Hepatocyte (in vitro differentiated cells): ENCODE data around the gene FNDC3B. TPM values are rescaled to one million over a fixed set of nuclear protein-coding genes. Genes with fewer than 3 reads are reported as not detected.

ENCODE experiments used
- DNase-seq: peaks from one replicate; pipeline ENCODE4 v3.0.0-alpha.2; 2016; ENCODE audit warnings: low spot score
- H2AFZ ChIP-seq: fragments of 200-600 bp; sonication (generic); 2 replicates; pipeline ENCODE4 v1.6.0; 2016; ENCODE audit warnings: antibody characterized with exemption, mild to moderate bottlenecking
- H3K27ac ChIP-seq: fragments of 200-600 bp; sonication (generic); 2 replicates; pipeline ENCODE4 v1.5.1; 2016; ENCODE audit warnings: mild to moderate bottlenecking
- H3K27me3 ChIP-seq: fragments of 200-600 bp; sonication (generic); 2 replicates; pipeline ENCODE4 v1.6.1; 2016
- H3K36me3 ChIP-seq: fragments of 200-600 bp; sonication (generic); replicated peaks from 2 replicates; pipeline ENCODE4 v1.5.1; 2016; ENCODE audit warnings: low read depth; ENCODE audit not compliant: insufficient read depth
- H3K4me1 ChIP-seq: fragments of 200-600 bp; sonication (generic); 2 replicates; pipeline ENCODE4 v1.5.1; 2016; ENCODE audit warnings: mild to moderate bottlenecking, moderate library complexity; ENCODE audit not compliant: insufficient read depth
- H3K4me2 ChIP-seq: fragments of 200-600 bp; sonication (generic); 2 replicates; pipeline ENCODE4 v1.6.0; 2016
- H3K4me3 ChIP-seq: fragments of 200-600 bp; sonication (generic); 2 replicates; pipeline ENCODE4 v1.5.1; 2016; ENCODE audit warnings: mild to moderate bottlenecking
- H3K79me2 ChIP-seq: fragments of 200-600 bp; sonication (generic); 2 replicates; pipeline ENCODE4 v1.6.0; 2017; ENCODE audit warnings: mild to moderate bottlenecking
- H3K9me2 ChIP-seq: fragments of 200-600 bp; sonication (generic); replicated peaks from 2 replicates; pipeline ENCODE4 v1.6.0; 2017; ENCODE audit warnings: mild to moderate bottlenecking; ENCODE audit not compliant: insufficient read depth
- H3K9me3 ChIP-seq: fragments of 200-600 bp; sonication (generic); 2 replicates; pipeline ENCODE4 v1.5.1; 2016; ENCODE audit warnings: low read depth, mild to moderate bottlenecking
- H4K20me1 ChIP-seq: fragments of 200-600 bp; sonication (generic); 2 replicates; pipeline ENCODE4 v1.6.0; 2016; ENCODE audit warnings: mild to moderate bottlenecking; ENCODE audit not compliant: insufficient read depth, poor library complexity, severe bottlenecking
- EZH2 ChIP-seq: fragments of 200-600 bp; sonication (generic); IDR thresholded peaks from 2 replicates; pipeline ENCODE4 v1.6.1; 2016; ENCODE audit warnings: antibody characterized with exemption, mild to moderate bottlenecking, borderline replicate concordance
- EZH2phosphoT487 ChIP-seq: fragments of 200-600 bp; sonication (generic); IDR thresholded peaks from one replicate; pipeline ENCODE4 v1.6.1; 2018; ENCODE audit warnings: antibody characterized with exemption, mild to moderate bottlenecking, low read depth, moderate library complexity; ENCODE audit not compliant: unreplicated experiment, severe bottlenecking
- WGBS: methylation state at CpG from one replicate; pipeline ENCODE4 v1.1.6; 2016; ENCODE audit warnings: low lambda C conversion rate; ENCODE audit errors: missing lambda C conversion rate; 5-methylcytosine and 5-hydroxymethylcytosine counted together
- polyA plus RNA-seq: library from polyadenylated mRNA; unstranded; fragments of >200 nt; fragmentation: Nextera tagmentation; extraction: Ambion mirVana; gene quantifications from 2 replicates; pipeline ENCODE4 v1.2.1, GENCODE V29; 2016
- total RNA-seq: library from RNA; depleted of rRNA; stranded (reverse); fragments of >200 nt; gene quantifications from 2 replicates; pipeline ENCODE4 v1.2.3, GENCODE V29; 2014
- TF ChIP-seq, protein P1 (sequence below): fragments of 200-600 bp; sonication (generic); IDR thresholded peaks from 2 replicates; pipeline ENCODE4 v1.5.1; 2016; ENCODE audit warnings: antibody characterized with exemption, mild to moderate bottlenecking; ENCODE audit not compliant: poor library complexity

Gene FNDC3B
- total and polyA plus RNA-seq, 2 experiments from 2014 or later: 61.2 to 113 TPM

DNA sequence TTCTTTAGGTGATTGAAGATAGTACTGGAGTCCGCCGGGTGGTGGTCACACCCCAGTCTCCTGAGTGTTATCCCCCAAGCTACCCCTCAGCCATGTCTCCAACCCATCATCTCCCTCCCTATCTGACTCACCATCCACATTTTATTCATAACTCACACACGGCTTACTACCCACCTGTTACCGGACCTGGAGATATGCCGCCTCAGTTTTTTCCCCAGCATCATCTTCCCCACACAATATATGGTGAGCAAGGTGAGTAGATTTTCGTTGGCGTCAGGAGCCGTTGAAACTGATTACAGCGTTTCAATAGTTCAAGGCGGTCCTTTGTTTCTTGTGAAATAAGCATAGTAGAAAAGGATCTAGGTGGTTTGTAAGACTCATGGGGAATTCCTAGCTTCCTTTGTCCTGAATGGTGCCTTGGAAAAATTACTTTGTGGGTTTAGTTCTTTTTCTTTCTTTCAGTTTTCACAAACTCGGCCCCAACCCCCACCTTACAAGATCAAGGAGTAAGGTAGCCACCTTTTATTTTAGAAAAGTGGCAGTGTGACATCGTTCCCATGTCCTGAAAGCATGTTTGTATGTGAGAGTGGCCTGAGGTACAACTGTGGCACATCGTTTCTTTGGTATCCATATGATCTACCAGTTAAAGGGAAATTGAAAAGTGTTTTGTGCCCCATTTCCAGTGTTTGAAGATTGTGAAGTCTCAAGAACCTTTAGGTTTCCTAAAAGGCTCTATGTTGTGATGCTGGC is 208.3 kb downstream of the FNDC3B start:
- H3K36me3 ChIP-seq: no peaks in the 10 kb centered on the region
- WGBS: 94% methylated on average over 13 of the region's 13 CpGs
- H3K9me2 ChIP-seq: no peaks in the 10 kb centered on the region
- H3K4me1 ChIP-seq: no peaks in the 10 kb centered on the region
- no peaks in the 10 kb centered on the region for H3K27me3 ChIP-seq
- no peaks in the 10 kb centered on the region for H4K20me1 ChIP-seq
- no peak for TF ChIP-seq EZH2phosphoT487
- TF ChIP-seq, protein P1, sequence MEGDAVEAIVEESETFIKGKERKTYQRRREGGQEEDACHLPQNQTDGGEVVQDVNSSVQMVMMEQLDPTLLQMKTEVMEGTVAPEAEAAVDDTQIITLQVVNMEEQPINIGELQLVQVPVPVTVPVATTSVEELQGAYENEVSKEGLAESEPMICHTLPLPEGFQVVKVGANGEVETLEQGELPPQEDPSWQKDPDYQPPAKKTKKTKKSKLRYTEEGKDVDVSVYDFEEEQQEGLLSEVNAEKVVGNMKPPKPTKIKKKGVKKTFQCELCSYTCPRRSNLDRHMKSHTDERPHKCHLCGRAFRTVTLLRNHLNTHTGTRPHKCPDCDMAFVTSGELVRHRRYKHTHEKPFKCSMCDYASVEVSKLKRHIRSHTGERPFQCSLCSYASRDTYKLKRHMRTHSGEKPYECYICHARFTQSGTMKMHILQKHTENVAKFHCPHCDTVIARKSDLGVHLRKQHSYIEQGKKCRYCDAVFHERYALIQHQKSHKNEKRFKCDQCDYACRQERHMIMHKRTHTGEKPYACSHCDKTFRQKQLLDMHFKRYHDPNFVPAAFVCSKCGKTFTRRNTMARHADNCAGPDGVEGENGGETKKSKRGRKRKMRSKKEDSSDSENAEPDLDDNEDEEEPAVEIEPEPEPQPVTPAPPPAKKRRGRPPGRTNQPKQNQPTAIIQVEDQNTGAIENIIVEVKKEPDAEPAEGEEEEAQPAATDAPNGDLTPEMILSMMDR: no peak
- TF ChIP-seq EZH2: no peak
- no peaks in the 10 kb centered on the region for H3K9me3 ChIP-seq
- DNase-seq: no peak
- H3K4me2 ChIP-seq: no peak overlapping the region
- no peak overlapping the region for H3K4me3 ChIP-seq
- no peak overlapping the region for H2AFZ ChIP-seq
- peak overlapping the region; percentile 6 for H3K27ac ChIP-seq
- H3K79me2 ChIP-seq: peaks cover 63% of the 10 kb centered on the region

GRCh38 chr3:172249039-172249438 is 209.7 kb downstream of the FNDC3B start:
- H3K27ac ChIP-seq: no peak overlapping the region
- peaks cover 59% of the 10 kb centered on the region for H3K79me2 ChIP-seq
- no peaks in the 10 kb centered on the region for H3K36me3 ChIP-seq
- no peak overlapping the region for H2AFZ ChIP-seq
- 61% methylated on average over 1 of the region's 1 CpG for WGBS
- no peaks in the 10 kb centered on the region for H3K4me1 ChIP-seq
- no peak overlapping the region for H3K4me2 ChIP-seq
- no peaks in the 10 kb centered on the region for H3K27me3 ChIP-seq
- no peaks in the 10 kb centered on the region for H3K9me2 ChIP-seq
- no peak for DNase-seq
- H4K20me1 ChIP-seq: no peaks in the 10 kb centered on the region
- H3K4me3 ChIP-seq: no peak overlapping the region
- no peaks in the 10 kb centered on the region for H3K9me3 ChIP-seq
- TF ChIP-seq, protein P1: no peak
- TF ChIP-seq EZH2phosphoT487 (no peak), EZH2 (no peak)

DNA sequence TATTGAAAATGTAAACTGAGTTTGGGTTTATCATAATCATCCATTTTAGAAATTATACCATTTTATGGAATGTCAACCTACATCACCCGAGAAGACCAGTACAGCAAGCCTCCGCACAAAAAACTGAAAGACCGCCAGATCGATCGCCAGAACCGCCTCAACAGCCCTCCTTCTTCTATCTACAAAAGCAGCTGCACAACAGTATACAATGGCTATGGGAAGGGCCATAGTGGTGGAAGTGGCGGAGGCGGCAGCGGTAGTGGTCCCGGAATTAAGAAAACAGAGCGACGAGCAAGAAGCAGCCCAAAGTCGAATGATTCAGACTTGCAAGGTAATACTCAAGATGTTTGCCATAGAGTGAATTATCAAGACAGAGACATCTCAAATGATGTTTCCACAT is 211.8 kb downstream of the FNDC3B start:
- H3K9me3 ChIP-seq: no peaks in the 10 kb centered on the region
- WGBS: 98% methylated on average over 13 of the region's 13 CpGs
- H2AFZ ChIP-seq: no peak overlapping the region
- H3K4me1 ChIP-seq: peaks cover under 1% of the 10 kb centered on the region
- H3K4me3 ChIP-seq: no peak overlapping the region
- no peaks in the 10 kb centered on the region for H3K27me3 ChIP-seq
- no peak overlapping the region for H3K4me2 ChIP-seq
- no peak overlapping the region for H3K27ac ChIP-seq
- no peaks in the 10 kb centered on the region for H3K36me3 ChIP-seq
- no peak for DNase-seq
- no peak for TF ChIP-seq EZH2
- no peak for TF ChIP-seq EZH2phosphoT487
- TF ChIP-seq, protein P1: no peak
- H4K20me1 ChIP-seq: no peaks in the 10 kb centered on the region
- no peaks in the 10 kb centered on the region for H3K9me2 ChIP-seq
- peaks cover 50% of the 10 kb centered on the region for H3K79me2 ChIP-seq

DNA sequence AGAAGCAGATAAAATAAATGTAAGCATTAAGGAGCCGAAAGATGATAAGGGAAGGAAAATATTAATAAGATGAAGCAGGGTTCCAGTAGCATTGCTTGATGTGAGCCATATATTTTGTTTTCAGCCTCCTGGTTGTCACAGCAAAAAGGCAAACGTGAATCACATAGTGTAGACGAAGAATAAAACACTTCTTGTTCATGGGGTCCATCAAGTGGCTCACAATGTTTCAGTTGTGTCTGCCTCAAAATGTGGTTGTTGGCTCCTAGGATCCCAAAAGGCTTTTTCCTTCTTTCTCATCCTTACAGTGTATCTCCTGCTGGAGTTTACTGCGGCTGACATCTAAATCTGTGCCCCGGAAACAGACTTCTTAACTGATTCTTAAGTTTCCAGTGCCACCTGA is 213.8 kb downstream of the FNDC3B start:
- Histone ChIP-seq H4K20me1 (no peaks in the 10 kb centered on the region), H3K27me3 (no peaks in the 10 kb centered on the region), H3K79me2 (peaks cover 44% of the 10 kb centered on the region), H3K27ac (no peak overlapping the region), H3K36me3 (no peaks in the 10 kb centered on the region), H3K9me2 (no peaks in the 10 kb centered on the region), H3K4me2 (no peak overlapping the region), H3K4me1 (peaks cover 11% of the 10 kb centered on the region), H3K4me3 (no peak overlapping the region), H2AFZ (no peak overlapping the region), H3K9me3 (no peaks in the 10 kb centered on the region)
- 94% methylated on average over 5 of the region's 5 CpGs for whole genome bisulfite sequencing
- TF ChIP-seq EZH2: no peak
- TF ChIP-seq EZH2phosphoT487: no peak
- TF ChIP-seq, protein P1: no peak
- DNase-seq: no peak
